Stomach (tissue), 4 donors: Measurements from ENCODE around the gene HSD17B2.

Source experiments
- EP300 ChIP-seq: sonication (generic); formaldehyde crosslinking; IDR thresholded peaks from one replicate; pipeline ENCODE4 v1.6.1; 2017; ENCODE audit warnings: antibody characterized with exemption
- POLR2AphosphoS5 ChIP-seq, 3 donors: sonication (generic); formaldehyde crosslinking; IDR thresholded peaks; one replicate each; pipeline ENCODE4 v1.6.1; 2016; ENCODE audit warnings: antibody characterized with exemption in 3 of 3
- TF ChIP-seq, protein P1 (sequence below), 7 experiments: fragments of 450-650 bp in 4 of 7; fragments of 200-600 bp in 3 of 7; sonication (generic) in 3 of 7; IDR thresholded peaks; one replicate each; pipeline ENCODE4 v1.5.1; 2016 to 2019; ENCODE audit warnings: antibody characterized with exemption in 7 of 7, control low read depth in 2 of 7, mild to moderate bottlenecking in 1 of 7

DNA sequence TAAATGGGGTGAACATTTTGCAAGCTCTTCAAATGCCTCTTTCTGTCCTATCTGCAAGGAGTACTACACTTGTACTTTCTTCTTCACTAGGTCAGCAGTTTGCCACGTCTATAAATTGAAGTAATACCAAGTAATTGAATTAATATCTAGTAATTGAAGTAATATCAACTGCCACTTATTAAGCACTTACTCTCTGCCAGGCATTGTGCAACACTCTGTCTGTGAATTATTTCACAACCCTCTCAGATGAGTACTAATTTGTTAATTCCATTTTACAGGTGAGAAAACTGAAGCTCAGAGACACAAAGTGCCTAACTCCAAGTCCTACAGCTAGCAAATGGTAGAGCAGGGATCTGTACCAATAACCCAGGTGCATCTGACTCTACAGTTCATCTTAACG lies 27.9 kb upstream of the HSD17B2 start:
- TF ChIP-seq, protein P1, sequence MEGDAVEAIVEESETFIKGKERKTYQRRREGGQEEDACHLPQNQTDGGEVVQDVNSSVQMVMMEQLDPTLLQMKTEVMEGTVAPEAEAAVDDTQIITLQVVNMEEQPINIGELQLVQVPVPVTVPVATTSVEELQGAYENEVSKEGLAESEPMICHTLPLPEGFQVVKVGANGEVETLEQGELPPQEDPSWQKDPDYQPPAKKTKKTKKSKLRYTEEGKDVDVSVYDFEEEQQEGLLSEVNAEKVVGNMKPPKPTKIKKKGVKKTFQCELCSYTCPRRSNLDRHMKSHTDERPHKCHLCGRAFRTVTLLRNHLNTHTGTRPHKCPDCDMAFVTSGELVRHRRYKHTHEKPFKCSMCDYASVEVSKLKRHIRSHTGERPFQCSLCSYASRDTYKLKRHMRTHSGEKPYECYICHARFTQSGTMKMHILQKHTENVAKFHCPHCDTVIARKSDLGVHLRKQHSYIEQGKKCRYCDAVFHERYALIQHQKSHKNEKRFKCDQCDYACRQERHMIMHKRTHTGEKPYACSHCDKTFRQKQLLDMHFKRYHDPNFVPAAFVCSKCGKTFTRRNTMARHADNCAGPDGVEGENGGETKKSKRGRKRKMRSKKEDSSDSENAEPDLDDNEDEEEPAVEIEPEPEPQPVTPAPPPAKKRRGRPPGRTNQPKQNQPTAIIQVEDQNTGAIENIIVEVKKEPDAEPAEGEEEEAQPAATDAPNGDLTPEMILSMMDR (IDR thresholded peaks at IDR 0.05): no peak
- no peak for TF ChIP-seq POLR2AphosphoS5 (IDR thresholded peaks at IDR 0.05)
- no peak for TF ChIP-seq EP300
